ENCODE data around the gene KIF25. TPM values are rescaled to one million over a fixed set of nuclear protein-coding genes. Genes with fewer than 3 reads are reported as not detected.

KIF25 gene
- total and polyA plus RNA-seq, 11 donors, result 0.11 to 0.29 (median 0.16) TPM; not detected in 5

GRCh38 chr6:168018664-168019063 lies 21.2 kb downstream of the KIF25 start:
- Histone ChIP-seq H3K27me3 (no peaks in the 10 kb centered on the region), H3K9me3 (no peaks in the 10 kb centered on the region), H3K4me1 (peaks cover 0 to 28% (median 6%) of the 10 kb centered on the region in 12 donors), H3K27ac (no peak overlapping the region), H3K4me3 (no peak overlapping the region), H3K36me3 (no peaks in the 10 kb centered on the region)
- ATAC-seq (no peak), DNase-seq (peak in 1 of 5 donors; percentile 8)
- intact Hi-C loops (cut with DNase I), result no loop called here
- 85 to 92% (median 88%) methylated on average over 13 to 15 of the region's 15 CpGs for WGBS, 4 donors
- TF ChIP-seq CTCF (IDR thresholded peaks at IDR 0.05) (no peak), POLR2A (IDR thresholded peaks at IDR 0.05) (no peak)

DNA sequence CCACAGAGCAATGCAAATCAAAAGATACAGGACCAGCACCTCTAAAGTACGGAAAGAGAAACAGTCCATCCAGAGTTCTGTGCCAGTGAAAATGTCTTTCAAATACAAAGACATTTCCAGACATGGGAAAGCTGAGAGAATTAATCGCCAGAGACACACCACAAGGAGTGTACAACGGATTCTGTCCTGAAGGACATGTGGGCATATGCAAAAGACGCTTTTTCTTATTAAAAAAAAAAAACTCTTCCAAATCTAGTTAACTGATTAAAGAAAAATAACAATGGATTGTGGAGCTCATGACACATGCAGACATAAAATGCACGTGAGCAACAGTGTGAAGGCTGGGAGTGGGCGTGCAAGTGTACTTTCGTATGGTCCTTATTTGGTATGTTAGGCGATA lies 22.8 kb downstream of the KIF25 start:
- TF ChIP-seq CTCF (IDR thresholded peaks at IDR 0.05) (no peak), POLR2A (IDR thresholded peaks at IDR 0.05) (no peak)
- H3K9me3 ChIP-seq, result no peaks in the 10 kb centered on the region
- intact Hi-C loops (cut with DNase I), result no loop called here
- ATAC-seq (no peak), DNase-seq (peak in 1 of 5 donors; percentile 6)
- 93 to 94% (median 93%) methylated on average over 8 of the region's 8 CpGs for WGBS, 4 donors
- H3K36me3 ChIP-seq, result no peaks in the 10 kb centered on the region
- no peak overlapping the region for H3K4me3 ChIP-seq
- H3K4me1 ChIP-seq, result peaks cover 0 to 12% (median 0%) of the 10 kb centered on the region in 12 donors
- H3K27me3 ChIP-seq, result no peaks in the 10 kb centered on the region
- H3K27ac ChIP-seq, result no peak overlapping the region

- peaks cover 0 to 8% (median 0%) of the 10 kb centered on the region in 12 donors for H3K4me1 ChIP-seq
- H3K36me3 ChIP-seq, result no peaks in the 10 kb centered on the region
- DNase-seq (no peak), ATAC-seq (no peak)
- TF ChIP-seq POLR2A (IDR thresholded peaks at IDR 0.05), result no peak
- no peak for TF ChIP-seq CTCF (IDR thresholded peaks at IDR 0.05)
- no peaks in the 10 kb centered on the region for H3K27me3 ChIP-seq
- intact Hi-C loops (cut with DNase I), result no loop called here
- no peak overlapping the region for H3K27ac ChIP-seq
- WGBS, 4 donors, result 77 to 82% (median 79%) methylated on average over 5 of the region's 5 CpGs
- H3K9me3 ChIP-seq, result no peaks in the 10 kb centered on the region
- H3K4me3 ChIP-seq, result no peak overlapping the region
Measured at GRCh38 chr6:168021581-168021980, 24.1 kb downstream of the KIF25 start.

DNA sequence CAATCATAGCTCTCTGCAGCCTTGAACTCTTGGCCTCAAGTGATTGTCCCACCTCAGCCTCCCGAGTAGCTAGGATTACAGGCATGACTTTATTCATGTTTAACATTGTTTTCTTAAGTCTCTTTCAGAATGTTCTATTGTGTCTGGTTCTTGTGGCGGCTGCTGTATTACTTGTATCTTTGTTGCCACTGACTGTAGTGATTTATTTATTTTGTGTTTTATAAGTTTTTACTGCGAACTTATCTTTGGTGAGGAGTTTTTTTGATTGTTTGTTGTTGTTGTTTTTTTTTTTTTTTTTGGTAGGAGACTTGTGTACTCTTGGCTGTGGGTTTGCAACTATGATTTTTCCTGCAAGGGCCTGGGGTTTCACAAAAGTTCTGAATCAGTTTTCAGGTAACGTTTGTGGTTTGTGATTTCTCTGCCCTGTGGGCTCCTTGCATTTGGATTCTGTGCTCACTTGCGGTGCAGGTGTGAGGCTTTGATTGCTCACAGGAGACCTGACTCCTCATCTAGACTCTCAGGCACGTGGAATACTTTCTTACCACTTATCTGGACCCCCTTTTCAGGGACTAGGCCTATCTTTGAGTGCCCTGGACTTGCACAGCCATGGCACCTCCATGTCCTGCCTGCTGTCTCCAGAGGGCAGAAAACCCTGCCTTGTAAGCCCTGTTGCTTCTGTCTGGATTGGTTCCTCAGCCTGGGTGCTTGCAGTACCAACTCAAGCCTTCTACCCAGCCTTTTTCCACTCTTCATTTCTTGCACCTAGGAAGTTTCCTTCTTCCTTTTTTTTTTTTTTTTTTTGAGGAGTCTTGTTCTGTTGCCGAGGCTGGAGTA lies 25.2 kb downstream of the KIF25 start:
- Histone ChIP-seq H3K4me3 (no peak overlapping the region), H3K9me3 (no peaks in the 10 kb centered on the region), H3K27me3 (no peaks in the 10 kb centered on the region), H3K27ac (no peak overlapping the region), H3K4me1 (no peaks in the 10 kb centered on the region), H3K36me3 (no peaks in the 10 kb centered on the region)
- intact Hi-C loops (cut with DNase I), result no loop called here
- DNase-seq (peak in 1 of 5 donors; percentile 4), ATAC-seq (no peak)
- 85 to 92% (median 89%) methylated on average over 7 of the region's 7 CpGs for WGBS, 4 donors
- TF ChIP-seq CTCF (IDR thresholded peaks at IDR 0.05) (no peak), POLR2A (IDR thresholded peaks at IDR 0.05) (no peak)

All from heart left ventricle (tissue), 16 donors.